ENCODE measurements around the gene FNDC1.

The FNDC1 gene

GRCh38 chr6:159161839-159162238 lies 7.4 kb upstream of the FNDC1 start:
- no peak for DNase-seq (ENCODE audit: low read depth)

- no peak for DNase-seq (ENCODE audit: low read depth)
Observed at GRCh38 chr6:159163901-159164370, 5.3 kb upstream of the FNDC1 start.

GRCh38 chr6:159168536-159169192 lies 536 bp upstream of the FNDC1 start:
- peak; percentile 58 for DNase-seq (ENCODE audit: low read depth)

- DNase-seq (ENCODE audit: low read depth) = peak; percentile 44
Observed at GRCh38 chr6:159169557-159170332, 545 bp downstream of the FNDC1 start.

GRCh38 chr6:159170333-159170672 lies 1.1 kb downstream of the FNDC1 start:
- DNase-seq (ENCODE audit: low read depth) = no peak

- DNase-seq (ENCODE audit: low read depth) = peak; percentile 56
Observed at GRCh38 chr6:159170999-159171712, 2.0 kb downstream of the FNDC1 start.

- DNase-seq (ENCODE audit: low read depth) = no peak
Observed at GRCh38 chr6:159172091-159172491, 2.9 kb downstream of the FNDC1 start.

- DNase-seq (ENCODE audit: low read depth) = peak; percentile 76
Observed at GRCh38 chr6:159174263-159174969, 5.2 kb downstream of the FNDC1 start.

- DNase-seq (ENCODE audit: low read depth) = no peak
Observed at GRCh38 chr6:159176913-159177312, 7.7 kb downstream of the FNDC1 start.

GRCh38 chr6:159178847-159179246 lies 9.6 kb downstream of the FNDC1 start:
- no peak for DNase-seq (ENCODE audit: low read depth)

- DNase-seq (ENCODE audit: low read depth) = peak; percentile 11
Observed at GRCh38 chr6:159180001-159180400, 10.8 kb downstream of the FNDC1 start.

- no peak for DNase-seq (ENCODE audit: low read depth)
Observed at GRCh38 chr6:159181914-159182313, 12.7 kb downstream of the FNDC1 start.

GRCh38 chr6:159184559-159184958 lies 15.4 kb downstream of the FNDC1 start:
- no peak for DNase-seq (ENCODE audit: low read depth)

GRCh38 chr6:159190460-159190859 lies 21.3 kb downstream of the FNDC1 start:
- DNase-seq (ENCODE audit: low read depth) = no peak

GRCh38 chr6:159193923-159194322 lies 24.7 kb downstream of the FNDC1 start:
- peak; percentile 21 for DNase-seq (ENCODE audit: low read depth)

GRCh38 chr6:159194421-159194820 lies 25.2 kb downstream of the FNDC1 start:
- no peak for DNase-seq (ENCODE audit: low read depth)

- no peak for DNase-seq (ENCODE audit: low read depth)
Observed at GRCh38 chr6:159196430-159196975, 27.3 kb downstream of the FNDC1 start.

GRCh38 chr6:159197251-159197650 lies 28.1 kb downstream of the FNDC1 start:
- DNase-seq (ENCODE audit: low read depth) = no peak

- no peak for DNase-seq (ENCODE audit: low read depth)
Observed at GRCh38 chr6:159201336-159201735, 32.1 kb downstream of the FNDC1 start.

GRCh38 chr6:159203304-159204005 lies 34.3 kb downstream of the FNDC1 start:
- peak; percentile 89 for DNase-seq (ENCODE audit: low read depth)

GRCh38 chr6:159204605-159205004 lies 35.4 kb downstream of the FNDC1 start:
- DNase-seq (ENCODE audit: low read depth) = no peak

All from ELR (cell line).